ENCODE results near the gene B3GALNT1.
A peak's percentile ranks its signal among the peaks of the same experiment; 100 is the strongest.

The B3GALNT1 gene

DNA sequence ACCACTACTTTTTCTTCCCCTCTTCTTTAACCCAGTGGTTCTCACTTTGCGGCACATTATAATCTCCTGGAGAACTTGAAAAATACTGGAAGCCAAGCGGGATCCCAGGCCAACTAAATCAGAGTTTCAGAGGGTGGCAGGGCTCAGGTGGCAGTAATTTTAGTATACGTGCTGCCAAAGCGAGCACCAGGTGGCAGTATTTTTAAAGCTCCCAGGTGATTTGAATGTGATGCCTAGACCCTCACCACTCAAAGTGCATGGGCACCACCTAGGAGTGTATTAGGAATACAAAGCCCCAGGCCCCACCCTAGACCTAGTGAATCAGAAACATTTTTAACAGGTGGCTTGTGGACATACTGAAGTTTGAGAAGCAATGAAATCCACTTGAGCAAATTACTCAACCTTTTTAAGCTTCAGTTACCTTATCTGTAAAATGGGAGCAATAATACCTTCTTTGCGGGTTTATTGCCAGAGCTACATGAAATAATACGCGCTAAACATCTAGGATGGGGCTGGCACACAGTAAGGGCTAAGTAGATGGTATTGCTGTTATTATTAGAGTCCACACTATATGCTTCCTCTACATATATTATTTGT is 8.3 kb downstream of the B3GALNT1 start:
- Histone ChIP-seq H3K36me3 (ENCODE audit: control insufficient read depth, insufficient read depth, low read length) (no peaks in the 10 kb centered on the region), H3K27me3 (replicated peaks; ENCODE audit: control insufficient read depth, insufficient read depth, low read length) (no peaks in the 10 kb centered on the region), H3K4me3 (replicated peaks; ENCODE audit: low read depth, low read length) (no peak overlapping the region)
- DNase-seq (ENCODE audit: extremely low read depth, insufficient read length): no peak
- TF ChIP-seq, protein P1, sequence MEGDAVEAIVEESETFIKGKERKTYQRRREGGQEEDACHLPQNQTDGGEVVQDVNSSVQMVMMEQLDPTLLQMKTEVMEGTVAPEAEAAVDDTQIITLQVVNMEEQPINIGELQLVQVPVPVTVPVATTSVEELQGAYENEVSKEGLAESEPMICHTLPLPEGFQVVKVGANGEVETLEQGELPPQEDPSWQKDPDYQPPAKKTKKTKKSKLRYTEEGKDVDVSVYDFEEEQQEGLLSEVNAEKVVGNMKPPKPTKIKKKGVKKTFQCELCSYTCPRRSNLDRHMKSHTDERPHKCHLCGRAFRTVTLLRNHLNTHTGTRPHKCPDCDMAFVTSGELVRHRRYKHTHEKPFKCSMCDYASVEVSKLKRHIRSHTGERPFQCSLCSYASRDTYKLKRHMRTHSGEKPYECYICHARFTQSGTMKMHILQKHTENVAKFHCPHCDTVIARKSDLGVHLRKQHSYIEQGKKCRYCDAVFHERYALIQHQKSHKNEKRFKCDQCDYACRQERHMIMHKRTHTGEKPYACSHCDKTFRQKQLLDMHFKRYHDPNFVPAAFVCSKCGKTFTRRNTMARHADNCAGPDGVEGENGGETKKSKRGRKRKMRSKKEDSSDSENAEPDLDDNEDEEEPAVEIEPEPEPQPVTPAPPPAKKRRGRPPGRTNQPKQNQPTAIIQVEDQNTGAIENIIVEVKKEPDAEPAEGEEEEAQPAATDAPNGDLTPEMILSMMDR (IDR thresholded peaks at IDR 0.05; ENCODE audit: insufficient read depth, low read length, poor library complexity, severe bottlenecking): peak; percentile 51

DNA sequence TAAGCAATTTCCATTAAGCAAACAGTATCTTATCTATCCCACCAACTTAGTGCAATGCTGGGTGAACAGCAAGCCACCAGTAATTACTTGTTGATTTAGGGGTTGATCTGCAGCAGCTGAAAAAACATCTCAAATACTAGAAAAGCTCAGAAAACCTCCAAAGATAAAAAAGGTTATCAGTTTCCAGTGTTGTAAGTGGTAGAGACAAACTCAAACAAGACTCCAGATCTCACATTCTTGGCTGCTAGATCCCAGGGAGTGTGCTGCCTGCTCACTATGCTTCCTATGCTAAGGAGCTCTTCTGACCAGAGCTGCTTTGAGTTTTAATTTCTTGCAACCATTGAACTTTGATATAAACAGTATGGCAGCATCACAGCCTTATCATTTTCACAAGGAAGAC is 11.3 kb downstream of the B3GALNT1 start:
- Histone ChIP-seq H3K36me3 (ENCODE audit: control insufficient read depth, insufficient read depth, low read length) (no peaks in the 10 kb centered on the region), H3K4me3 (replicated peaks; ENCODE audit: low read depth, low read length) (no peak overlapping the region), H3K27me3 (replicated peaks; ENCODE audit: control insufficient read depth, insufficient read depth, low read length) (no peaks in the 10 kb centered on the region)
- no peak for DNase-seq (ENCODE audit: extremely low read depth, insufficient read length)
- TF ChIP-seq, protein P1 (IDR thresholded peaks at IDR 0.05; ENCODE audit: insufficient read depth, low read length, poor library complexity, severe bottlenecking): no peak

DNA sequence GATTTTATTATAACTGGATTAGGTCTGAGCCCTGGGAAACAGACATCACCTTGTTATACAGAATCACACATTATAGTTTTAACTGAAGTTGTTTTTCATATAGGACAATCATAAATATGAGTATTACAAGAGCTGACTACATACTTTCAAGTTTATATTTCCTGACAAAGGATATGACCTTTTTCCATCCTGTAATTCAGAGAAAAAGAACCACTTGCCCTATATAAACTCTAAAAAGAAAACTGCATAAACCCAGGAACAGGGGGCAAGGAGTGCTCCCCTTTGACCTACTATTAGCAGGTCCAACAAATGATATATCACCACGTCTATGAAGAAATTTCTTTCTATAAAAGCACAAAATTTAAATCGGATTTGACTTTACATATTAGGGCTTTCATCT is 20.9 kb downstream of the B3GALNT1 start:
- Histone ChIP-seq H3K27me3 (replicated peaks; ENCODE audit: control insufficient read depth, insufficient read depth, low read length) (no peaks in the 10 kb centered on the region), H3K36me3 (ENCODE audit: control insufficient read depth, insufficient read depth, low read length) (no peaks in the 10 kb centered on the region)
- TF ChIP-seq, protein P1 (IDR thresholded peaks at IDR 0.05; ENCODE audit: insufficient read depth, low read length, poor library complexity, severe bottlenecking): no peak

DNA sequence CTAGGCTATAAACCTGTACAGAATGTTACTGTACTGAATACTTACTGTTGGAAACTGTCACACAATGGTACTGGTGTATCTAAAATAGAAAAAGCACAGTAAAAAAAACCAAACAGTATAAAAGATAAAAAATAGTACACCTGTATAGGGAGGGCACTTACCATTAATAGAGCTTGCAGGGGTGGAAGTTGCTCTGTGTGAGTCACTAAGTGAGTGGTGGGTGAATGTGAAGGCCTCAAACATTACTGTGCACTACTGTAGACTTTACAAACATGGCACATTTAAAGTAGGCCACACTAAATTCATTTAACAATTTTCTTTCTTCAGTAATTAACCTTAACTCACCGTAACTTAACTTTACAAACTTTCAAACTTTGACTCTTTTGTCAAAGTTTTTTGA is 22.0 kb downstream of the B3GALNT1 start:
- DNase-seq (ENCODE audit: extremely low read depth, insufficient read length): no peak
- Histone ChIP-seq H3K4me3 (replicated peaks; ENCODE audit: low read depth, low read length) (no peak overlapping the region), H3K36me3 (ENCODE audit: control insufficient read depth, insufficient read depth, low read length) (no peaks in the 10 kb centered on the region), H3K27me3 (replicated peaks; ENCODE audit: control insufficient read depth, insufficient read depth, low read length) (no peaks in the 10 kb centered on the region)
- TF ChIP-seq, protein P1 (IDR thresholded peaks at IDR 0.05; ENCODE audit: insufficient read depth, low read length, poor library complexity, severe bottlenecking): no peak

More for the DNA sequence above, 20.9 kb downstream of the B3GALNT1 start:
- no peak overlapping the region for H3K4me3 ChIP-seq (replicated peaks; ENCODE audit: low read depth, low read length)
- no peak for DNase-seq (ENCODE audit: extremely low read depth, insufficient read length)

DNA sequence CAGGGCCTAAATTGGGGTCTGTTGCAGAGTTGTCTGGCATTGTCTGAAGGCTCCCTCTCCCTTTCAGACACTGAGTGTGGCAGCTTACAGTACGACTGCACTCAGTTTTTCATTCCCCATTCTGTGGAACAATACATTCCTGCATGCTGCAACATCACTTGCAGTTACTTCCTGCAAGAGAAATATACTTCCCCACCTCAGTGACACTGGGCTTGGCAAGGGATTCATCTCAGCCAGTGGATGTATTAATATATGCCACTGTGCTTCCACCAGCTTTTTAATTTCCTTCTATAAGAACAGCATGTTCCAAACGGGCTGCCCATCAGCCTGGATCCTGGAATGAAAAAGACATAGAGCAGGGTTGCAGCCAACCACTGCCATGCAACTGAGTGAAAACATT is 23.1 kb downstream of the B3GALNT1 start:
- DNase-seq (ENCODE audit: extremely low read depth, insufficient read length): no peak
- H3K4me3 ChIP-seq (replicated peaks; ENCODE audit: low read depth, low read length): no peak overlapping the region
- TF ChIP-seq, protein P1 (IDR thresholded peaks at IDR 0.05; ENCODE audit: insufficient read depth, low read length, poor library complexity, severe bottlenecking): no peak

DNA sequence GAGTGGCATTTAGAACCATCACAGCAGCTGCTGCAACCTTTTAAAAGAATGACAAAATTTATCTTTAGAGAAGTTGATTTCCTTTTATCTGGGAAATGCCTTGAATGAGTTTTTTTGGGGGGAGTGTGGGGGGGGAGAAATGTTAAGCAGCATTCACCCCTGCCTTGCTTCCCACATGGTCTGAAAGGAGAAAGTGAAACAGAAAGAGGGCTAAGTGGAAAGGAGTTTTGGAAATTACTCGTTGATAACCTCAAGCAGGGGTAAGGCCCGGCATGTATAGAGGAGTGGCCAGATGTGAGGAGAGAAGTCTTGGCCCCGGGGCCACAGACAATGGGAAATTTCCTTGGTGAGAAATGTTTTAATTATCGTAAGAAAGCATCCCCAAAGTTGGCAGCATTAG is 23.5 kb downstream of the B3GALNT1 start:
- Histone ChIP-seq H3K4me3 (replicated peaks; ENCODE audit: low read depth, low read length) (no peak overlapping the region), H3K36me3 (ENCODE audit: control insufficient read depth, insufficient read depth, low read length) (no peaks in the 10 kb centered on the region), H3K27me3 (replicated peaks; ENCODE audit: control insufficient read depth, insufficient read depth, low read length) (no peaks in the 10 kb centered on the region)
- TF ChIP-seq, protein P1 (IDR thresholded peaks at IDR 0.05; ENCODE audit: insufficient read depth, low read length, poor library complexity, severe bottlenecking): no peak
- DNase-seq (ENCODE audit: extremely low read depth, insufficient read length): no peak

More for the DNA sequence above, 23.1 kb downstream of the B3GALNT1 start:
- Histone ChIP-seq H3K27me3 (replicated peaks; ENCODE audit: control insufficient read depth, insufficient read depth, low read length) (no peaks in the 10 kb centered on the region), H3K36me3 (ENCODE audit: control insufficient read depth, insufficient read depth, low read length) (no peaks in the 10 kb centered on the region)
